PC-3 (cell line): ENCODE data around the gene GLG1.

Experiments used
- CTCF ChIP-seq: fragments of 300-600 bp; sonication (generic); conservative IDR thresholded peaks from 2 replicates; pipeline ENCODE4 v1.5.1; 2017; ENCODE audit warnings: antibody characterized with exemption, low read depth, mild to moderate bottlenecking, low read length
- EZH2 ChIP-seq: fragments of 300-600 bp; sonication (generic); IDR thresholded peaks from one replicate; pipeline ENCODE4 v1.6.1; 2017; ENCODE audit warnings: antibody characterized with exemption, mild to moderate bottlenecking, low read length; ENCODE audit not compliant: unreplicated experiment

- TF ChIP-seq CTCF (no peak), EZH2 (no peak)
Measured at GRCh38 chr16:74499114-74499513, 107.8 kb downstream of the GLG1 start.
